Liver (tissue), 9 donors: Measurements from ENCODE around the gene C2CD5. TPM values are rescaled to one million over a fixed set of nuclear protein-coding genes. Genes with fewer than 3 reads are reported as not detected.

ENCODE experiments used
- DNase-seq: peaks from one replicate; pipeline ENCODE4 v3.0.0-alpha.2; 2017; ENCODE audit warnings: low spot score
- H3K27ac ChIP-seq, 2 donors: one replicate each; pipeline ENCODE4 v1.7.0; 2013; ENCODE audit warnings: inconsistent platforms in 2 of 2, low read length in 2 of 2, control low read depth in 1 of 2, low read depth in 1 of 2, mild to moderate bottlenecking in 1 of 2
- H3K27me3 ChIP-seq, 4 donors: one replicate each; pipeline versions ENCODE4 v1.6.1 to v1.7.0; 2013; ENCODE audit warnings: low read length in 3 of 4, inconsistent platforms in 1 of 4, mild to moderate bottlenecking in 1 of 4, moderate library complexity in 1 of 4; ENCODE audit not compliant: control insufficient read depth in 4 of 4, insufficient read depth in 4 of 4
- H3K36me3 ChIP-seq, 4 donors: one replicate each; pipeline versions ENCODE4 v1.6.1 to v1.7.0; 2013; ENCODE audit warnings: low read length in 3 of 4, mild to moderate bottlenecking in 3 of 4, low read depth in 1 of 4, moderate library complexity in 1 of 4; ENCODE audit not compliant: control insufficient read depth in 4 of 4, insufficient read depth in 3 of 4
- H3K4me1 ChIP-seq, 4 donors: one replicate each; pipeline versions ENCODE4 v1.6.1 to v1.7.0; 2013; ENCODE audit warnings: low read length in 3 of 4, mild to moderate bottlenecking in 3 of 4, moderate library complexity in 1 of 4; ENCODE audit not compliant: control insufficient read depth in 4 of 4, insufficient read depth in 4 of 4
- H3K4me3 ChIP-seq, 3 donors: one replicate each; pipeline versions ENCODE4 v1.6.1 to v1.7.0; 2013; ENCODE audit warnings: low read length in 3 of 3, control low read depth in 1 of 3, low read depth in 1 of 3, mild to moderate bottlenecking in 1 of 3
- H3K9ac ChIP-seq, 2 donors: one replicate each; pipeline ENCODE4 v1.7.0; 2013; ENCODE audit warnings: low read length in 2 of 2, mild to moderate bottlenecking in 2 of 2, moderate library complexity in 2 of 2, control low read depth in 1 of 2, low read depth in 1 of 2
- H3K9me3 ChIP-seq, 4 donors: one replicate each; pipeline versions ENCODE4 v1.6.1 to v1.7.0; 2013; ENCODE audit warnings: low read length in 3 of 4; ENCODE audit not compliant: control insufficient read depth in 4 of 4
- ATF3 ChIP-seq: IDR thresholded peaks from 2 replicates; pipeline ENCODE4 v1.6.1; 2016; ENCODE audit warnings: antibody characterized with exemption
- CTCF ChIP-seq: fragments of 150-350 bp; IDR thresholded peaks from 2 replicates; pipeline ENCODE4 v1.5.1; 2017; ENCODE audit warnings: improper control_type of control experiment, low read depth, low read length; ENCODE audit not compliant: missing input control
- EGR1 ChIP-seq, 2 donors: IDR thresholded peaks; 2 replicates each; pipeline ENCODE4 v1.6.1; 2016 to 2018; ENCODE audit warnings: antibody characterized with exemption in 2 of 2, low read depth in 2 of 2
- FOXA1 ChIP-seq: IDR thresholded peaks from 2 replicates; pipeline ENCODE4 v1.6.1; 2016; ENCODE audit warnings: antibody characterized with exemption
- FOXA2 ChIP-seq: IDR thresholded peaks from 2 replicates; pipeline ENCODE4 v1.6.1; 2016; ENCODE audit warnings: antibody characterized with exemption
- GABPA ChIP-seq, 2 donors: IDR thresholded peaks in 1 of 2; conservative IDR thresholded peaks in 1 of 2; 2 replicates each; pipeline ENCODE4 v1.6.1; 2016; ENCODE audit warnings: antibody characterized with exemption in 2 of 2, mild to moderate bottlenecking in 1 of 2, moderate library complexity in 1 of 2
- HNF4A ChIP-seq, 2 donors: conservative IDR thresholded peaks; 2 replicates each; pipeline ENCODE4 v1.6.1; 2016; ENCODE audit warnings: antibody characterized with exemption in 2 of 2, mild to moderate bottlenecking in 2 of 2
- HNF4G ChIP-seq: IDR thresholded peaks from 2 replicates; pipeline ENCODE4 v1.6.1; 2016; ENCODE audit warnings: antibody characterized with exemption
- JUND ChIP-seq, 2 donors: IDR thresholded peaks; 2 replicates each; pipeline ENCODE4 v1.6.1; 2016; ENCODE audit warnings: antibody characterized with exemption in 2 of 2
- NR2F2 ChIP-seq: IDR thresholded peaks from 2 replicates; pipeline ENCODE4 v1.6.1; 2016; ENCODE audit warnings: antibody characterized with exemption
- RAD21 ChIP-seq, 2 donors: IDR thresholded peaks; 2 replicates each; pipeline ENCODE4 v1.6.1; 2016; ENCODE audit warnings: antibody characterized with exemption in 2 of 2, mild to moderate bottlenecking in 2 of 2
- REST ChIP-seq: IDR thresholded peaks from 2 replicates; pipeline ENCODE4 v1.6.1; 2016; ENCODE audit warnings: antibody characterized with exemption, mild to moderate bottlenecking
- SP1 ChIP-seq: IDR thresholded peaks from 2 replicates; pipeline ENCODE4 v1.6.1; 2018; ENCODE audit warnings: antibody characterized with exemption, mild to moderate bottlenecking
- TAF1 ChIP-seq: conservative IDR thresholded peaks from 2 replicates; pipeline ENCODE4 v1.6.1; 2016; ENCODE audit warnings: antibody characterized with exemption, mild to moderate bottlenecking
- YY1 ChIP-seq: IDR thresholded peaks from 2 replicates; pipeline ENCODE4 v1.6.1; 2016; ENCODE audit warnings: antibody characterized with exemption, mild to moderate bottlenecking
- ZBTB33 ChIP-seq: IDR thresholded peaks from 2 replicates; pipeline ENCODE4 v1.6.1; 2016; ENCODE audit warnings: antibody characterized with exemption
- WGBS: extraction: QIAGEN DNeasy Blood & Tissue Kit; methylation state at CpG from one replicate; pipeline ENCODE4 v1.1.7; 2013; 5-methylcytosine and 5-hydroxymethylcytosine counted together
- polyA plus RNA-seq, 2 donors: library from polyadenylated mRNA; stranded (reverse) in 1 of 2; unstranded in 1 of 2; fragments of 200-250 nt in 1 of 2; fragments of >200 nt in 1 of 2; fragmentation: Nextera tagmentation in 1 of 2; extraction: Ambion mirVana in 1 of 2; gene quantifications; one replicate each; pipeline versions ENCODE4 v1.2.1 to v1.2.3, GENCODE V29; 2013 to 2015
- total RNA-seq, 2 donors: library from RNA; depleted of rRNA; stranded (reverse); fragments of >200 nt; gene quantifications; one replicate each; pipeline ENCODE4 v1.2.3, GENCODE V29; 2014
- donor health status: healthy.
- donor health status: healthy.
- donor health status: healthy.
- donor health status: healthy.
- donor health status: healthy.

The C2CD5 gene
- total and polyA plus RNA-seq, 4 donors, result 5.8 to 25.0 (median 13.2) TPM

GRCh38 chr12:22576065-22576464 lies 31.7 kb upstream of the C2CD5 start:
- DNase-seq, result no peak
- no peaks in the 10 kb centered on the region for H3K4me1 ChIP-seq
- no peak overlapping the region for H3K4me3 ChIP-seq
- no peak for TF ChIP-seq NR2F2
- TF ChIP-seq YY1, result no peak
- no peak for TF ChIP-seq HNF4G
- no peak for TF ChIP-seq HNF4A (conservative IDR thresholded peaks at IDR 0.05)
- no peak for TF ChIP-seq SP1
- no peak for TF ChIP-seq TAF1
- no peak for TF ChIP-seq EGR1 (IDR thresholded peaks at IDR 0.05; ENCODE audit: low read depth in 2 of 2)
- TF ChIP-seq REST, result no peak
- TF ChIP-seq FOXA2, result no peak
- no peak for TF ChIP-seq RAD21 (IDR thresholded peaks at IDR 0.05)
- TF ChIP-seq FOXA1, result no peak
- 92% methylated on average over 1 of the region's 1 CpG for WGBS
- H3K27ac ChIP-seq, result no peak overlapping the region
- H3K9ac ChIP-seq, result no peak overlapping the region
- no peaks in the 10 kb centered on the region for H3K9me3 ChIP-seq
- no peaks in the 10 kb centered on the region for H3K27me3 ChIP-seq
- H3K36me3 ChIP-seq, result no peaks in the 10 kb centered on the region

- H3K4me1 ChIP-seq, result no peaks in the 10 kb centered on the region
- TF ChIP-seq ATF3, result no peak
- no peak for TF ChIP-seq JUND (IDR thresholded peaks at IDR 0.05)
- no peak for TF ChIP-seq HNF4A (conservative IDR thresholded peaks at IDR 0.05)
- no peak for DNase-seq
- 93% methylated on average over 3 of the region's 3 CpGs for WGBS
- H3K4me3 ChIP-seq, result no peak overlapping the region
- H3K27me3 ChIP-seq, result no peaks in the 10 kb centered on the region
- no peak overlapping the region for H3K27ac ChIP-seq
- H3K9me3 ChIP-seq, result no peaks in the 10 kb centered on the region
- H3K36me3 ChIP-seq, result no peaks in the 10 kb centered on the region
- H3K9ac ChIP-seq, result no peak overlapping the region
Measured at GRCh38 chr12:22574921-22575320, 30.6 kb upstream of the C2CD5 start.

- WGBS, result 70% methylated on average over 3 of the region's 3 CpGs
- DNase-seq, result no peak
- no peaks in the 10 kb centered on the region for H3K4me1 ChIP-seq
- no peaks in the 10 kb centered on the region for H3K36me3 ChIP-seq
- no peak overlapping the region for H3K27ac ChIP-seq
- no peak overlapping the region for H3K4me3 ChIP-seq
- no peaks in the 10 kb centered on the region for H3K27me3 ChIP-seq
- H3K9ac ChIP-seq, result no peak overlapping the region
- no peaks in the 10 kb centered on the region for H3K9me3 ChIP-seq
- no peak for TF ChIP-seq FOXA2
- TF ChIP-seq JUND (IDR thresholded peaks at IDR 0.05), result no peak
- TF ChIP-seq GABPA (IDR thresholded peaks at IDR 0.05 in 1 of 2, conservative IDR thresholded peaks at IDR 0.05 in 1 of 2), result no peak
- TF ChIP-seq FOXA1, result no peak
- no peak for TF ChIP-seq EGR1 (IDR thresholded peaks at IDR 0.05; ENCODE audit: low read depth in 2 of 2)
- TF ChIP-seq RAD21 (IDR thresholded peaks at IDR 0.05), result no peak
- no peak for TF ChIP-seq CTCF
- TF ChIP-seq TAF1, result no peak
- TF ChIP-seq YY1, result no peak
- no peak for TF ChIP-seq HNF4G
- TF ChIP-seq SP1, result no peak
- no peak for TF ChIP-seq ATF3
- TF ChIP-seq REST, result no peak
- no peak for TF ChIP-seq HNF4A (conservative IDR thresholded peaks at IDR 0.05)
- no peak for TF ChIP-seq ZBTB33
Measured at GRCh38 chr12:22573181-22573580, 28.8 kb upstream of the C2CD5 start.
